ENCODE results near the gene NOTCH4.
"Not testable (repeated sequence)": the region's sequence is repeated elsewhere in the genome, so short reads cannot be mapped to it uniquely, and the experiment has no call there.

Gene NOTCH4

GRCh38 chr6:32189742-32190053, 34.2 kb downstream of the NOTCH4 start:
- H3K27me3 ChIP-seq (ENCODE audit: control insufficient read depth, insufficient read depth, low read length), result no peaks in the 10 kb centered on the region
- H3K36me3 ChIP-seq (ENCODE audit: control insufficient read depth, insufficient read depth, low read length), result peaks cover 3% of the 10 kb centered on the region
- H3K9ac ChIP-seq (ENCODE audit: low read length), result peak overlapping the region; percentile 6
- H3K27ac ChIP-seq (ENCODE audit: low read depth, low read length), result peak overlapping the region; percentile 92
- peaks cover 15% of the 10 kb centered on the region for H3K4me1 ChIP-seq (ENCODE audit: control insufficient read depth, insufficient read depth, low read length)
- peak overlapping the region; percentile 71 for H3K4me3 ChIP-seq (ENCODE audit: low read length)

- H3K27me3 ChIP-seq (ENCODE audit: control insufficient read depth, insufficient read depth, low read length), result no peaks in the 10 kb centered on the region
- H3K4me3 ChIP-seq (ENCODE audit: low read length), result peak overlapping the region; percentile 71
- H3K9ac ChIP-seq (ENCODE audit: low read length), result peak overlapping the region; percentile 6
- H3K27ac ChIP-seq (ENCODE audit: low read depth, low read length), result peak overlapping the region; percentile 92
- peaks cover 3% of the 10 kb centered on the region for H3K36me3 ChIP-seq (ENCODE audit: control insufficient read depth, insufficient read depth, low read length)
- H3K4me1 ChIP-seq (ENCODE audit: control insufficient read depth, insufficient read depth, low read length), result peaks cover 14% of the 10 kb centered on the region
Measured at GRCh38 chr6:32189069-32189741, 34.7 kb downstream of the NOTCH4 start.

GRCh38 chr6:32188381-32189068, 35.3 kb downstream of the NOTCH4 start:
- peak overlapping the region; percentile 92 for H3K27ac ChIP-seq (ENCODE audit: low read depth, low read length)
- peaks cover 3% of the 10 kb centered on the region for H3K36me3 ChIP-seq (ENCODE audit: control insufficient read depth, insufficient read depth, low read length)
- H3K4me1 ChIP-seq (ENCODE audit: control insufficient read depth, insufficient read depth, low read length), result peaks cover 14% of the 10 kb centered on the region
- H3K27me3 ChIP-seq (ENCODE audit: control insufficient read depth, insufficient read depth, low read length), result no peaks in the 10 kb centered on the region
- peak overlapping the region; percentile 25 for H3K9ac ChIP-seq (ENCODE audit: low read length)
- peak overlapping the region; percentile 71 for H3K4me3 ChIP-seq (ENCODE audit: low read length)

DNA sequence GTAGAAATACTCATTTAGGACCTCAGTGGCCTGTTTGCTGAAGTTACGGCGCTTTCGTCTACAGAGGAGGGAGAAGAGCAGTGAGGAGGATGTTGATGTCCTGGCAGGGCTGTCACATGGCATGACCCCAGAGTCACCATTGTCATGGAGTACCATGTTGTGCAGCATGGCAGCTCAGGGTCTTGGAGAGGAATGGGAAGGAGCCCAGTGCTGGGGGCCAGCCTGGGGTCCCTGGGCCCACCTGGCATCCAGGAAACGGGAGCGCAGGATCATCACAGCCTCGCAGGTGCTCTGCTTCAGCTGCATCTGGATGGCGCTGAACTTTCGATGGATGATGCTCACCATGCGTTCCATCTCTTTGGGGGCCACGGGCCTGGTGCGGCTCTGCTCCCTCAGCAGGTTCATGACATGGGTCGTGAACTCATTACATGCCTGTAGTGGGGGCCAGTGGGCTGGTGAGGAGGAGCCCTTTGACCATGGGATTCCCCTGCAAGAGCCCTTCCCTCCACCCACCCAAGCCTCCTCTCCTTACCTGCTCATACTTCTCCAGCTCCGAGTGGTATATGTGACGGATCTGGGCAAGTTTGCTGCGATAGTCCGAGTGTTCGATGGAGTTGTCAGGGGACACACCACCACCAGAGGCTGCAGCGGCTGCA, 36.0 kb downstream of the NOTCH4 start:
- Histone ChIP-seq H3K4me1 (ENCODE audit: control insufficient read depth, insufficient read depth, low read length) (peaks cover 14% of the 10 kb centered on the region), H3K36me3 (ENCODE audit: control insufficient read depth, insufficient read depth, low read length) (peaks cover 10% of the 10 kb centered on the region), H3K4me3 (ENCODE audit: low read length) (peak overlapping the region; percentile 71)
- H3K27ac ChIP-seq (ENCODE audit: low read depth, low read length); H3K27me3 ChIP-seq (ENCODE audit: control insufficient read depth, insufficient read depth, low read length); H3K9ac ChIP-seq (ENCODE audit: low read length): not testable (repeated sequence)

DNA sequence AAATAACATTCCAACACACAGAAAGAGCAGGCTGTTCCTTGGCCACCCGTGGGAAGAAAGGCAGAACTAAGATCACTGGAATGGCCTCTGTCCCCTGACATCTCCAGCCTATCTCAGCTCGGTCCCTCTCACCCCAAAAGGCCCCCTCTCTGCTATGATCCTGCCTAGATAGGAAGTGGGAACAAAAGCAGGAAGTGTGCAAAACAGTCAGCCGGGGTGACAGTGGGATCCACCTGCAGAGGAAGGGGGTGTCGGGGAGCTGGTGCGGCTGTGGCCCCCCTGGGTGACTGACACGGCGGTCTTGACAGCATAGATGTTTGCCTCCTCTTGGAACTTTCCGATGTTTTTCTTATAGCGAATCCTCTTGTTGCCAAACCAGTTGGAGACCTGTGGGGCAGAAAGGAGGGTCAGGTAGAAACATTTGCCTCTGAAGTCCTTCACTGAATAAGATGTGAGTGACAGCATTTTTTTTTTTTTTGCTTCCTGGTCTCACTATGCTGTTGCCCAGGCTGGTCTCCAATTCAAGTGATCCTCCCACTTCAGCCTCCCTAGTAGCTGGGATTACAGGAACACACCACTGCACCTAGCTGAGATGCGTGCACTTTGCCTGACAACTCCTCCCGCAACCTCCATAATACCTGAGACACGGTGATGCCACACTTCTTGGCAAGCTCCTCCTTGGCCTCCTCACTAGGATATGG, 36.7 kb downstream of the NOTCH4 start:
- peaks cover 14% of the 10 kb centered on the region for H3K4me1 ChIP-seq (ENCODE audit: control insufficient read depth, insufficient read depth, low read length)
- H3K27ac ChIP-seq (ENCODE audit: low read depth, low read length), result peak overlapping the region; percentile 76

DNA sequence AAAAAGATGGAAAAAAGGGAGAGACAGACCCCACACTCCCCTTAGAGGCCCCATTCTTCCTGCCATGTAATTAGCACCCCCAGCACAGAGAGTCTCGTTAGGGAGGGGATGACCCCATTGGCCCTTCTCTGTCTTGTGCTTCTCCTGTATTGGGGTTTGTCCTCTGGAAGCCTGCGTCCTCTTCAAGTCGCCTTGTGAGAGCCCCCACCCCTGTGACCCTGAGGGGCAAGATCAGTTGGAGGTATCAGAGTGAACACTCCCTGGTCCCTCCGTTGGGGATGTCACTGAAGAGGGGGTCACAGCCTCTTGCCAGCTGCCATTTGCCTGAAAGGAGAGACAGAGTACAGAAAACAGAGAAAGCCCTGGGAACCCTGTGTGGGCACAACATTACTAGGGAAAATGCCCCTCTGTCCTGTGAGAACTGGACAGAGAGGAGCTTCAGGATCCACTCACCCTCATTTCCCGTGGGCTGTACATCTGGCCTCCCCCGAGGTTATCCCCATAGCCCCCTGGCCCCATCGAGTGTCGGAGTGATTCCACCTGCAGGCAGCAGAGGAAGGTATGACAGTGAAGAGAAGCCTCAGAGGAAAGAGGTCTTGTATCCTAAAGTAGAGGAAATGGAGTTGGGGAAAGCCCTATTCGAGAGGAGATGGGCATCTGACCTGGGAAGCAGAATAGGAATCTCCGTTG, 37.6 kb downstream of the NOTCH4 start:
- not testable (repeated sequence) for H3K4me3 ChIP-seq (ENCODE audit: low read length); H3K9ac ChIP-seq (ENCODE audit: low read length); H3K27me3 ChIP-seq (ENCODE audit: control insufficient read depth, insufficient read depth, low read length)
- peak overlapping the region; percentile 76 for H3K27ac ChIP-seq (ENCODE audit: low read depth, low read length)
- peaks cover 12% of the 10 kb centered on the region for H3K36me3 ChIP-seq (ENCODE audit: control insufficient read depth, insufficient read depth, low read length)
- H3K4me1 ChIP-seq (ENCODE audit: control insufficient read depth, insufficient read depth, low read length), result peaks cover 14% of the 10 kb centered on the region

More for the DNA sequence above, 36.7 kb downstream of the NOTCH4 start:
- Histone ChIP-seq H3K4me3 (ENCODE audit: low read length) (peak overlapping the region; percentile 16), H3K9ac (ENCODE audit: low read length) (no peak overlapping the region), H3K27me3 (ENCODE audit: control insufficient read depth, insufficient read depth, low read length) (no peaks in the 10 kb centered on the region), H3K36me3 (ENCODE audit: control insufficient read depth, insufficient read depth, low read length) (peaks cover 11% of the 10 kb centered on the region)

GRCh38 chr6:32185681-32186131, 38.2 kb downstream of the NOTCH4 start:
- Histone ChIP-seq H3K36me3 (ENCODE audit: control insufficient read depth, insufficient read depth, low read length) (peaks cover 17% of the 10 kb centered on the region), H3K27ac (ENCODE audit: low read depth, low read length) (peak overlapping the region; percentile 76)
- not testable (repeated sequence) for H3K4me1 ChIP-seq (ENCODE audit: control insufficient read depth, insufficient read depth, low read length); H3K4me3 ChIP-seq (ENCODE audit: low read length); H3K27me3 ChIP-seq (ENCODE audit: control insufficient read depth, insufficient read depth, low read length); H3K9ac ChIP-seq (ENCODE audit: low read length)

DNA sequence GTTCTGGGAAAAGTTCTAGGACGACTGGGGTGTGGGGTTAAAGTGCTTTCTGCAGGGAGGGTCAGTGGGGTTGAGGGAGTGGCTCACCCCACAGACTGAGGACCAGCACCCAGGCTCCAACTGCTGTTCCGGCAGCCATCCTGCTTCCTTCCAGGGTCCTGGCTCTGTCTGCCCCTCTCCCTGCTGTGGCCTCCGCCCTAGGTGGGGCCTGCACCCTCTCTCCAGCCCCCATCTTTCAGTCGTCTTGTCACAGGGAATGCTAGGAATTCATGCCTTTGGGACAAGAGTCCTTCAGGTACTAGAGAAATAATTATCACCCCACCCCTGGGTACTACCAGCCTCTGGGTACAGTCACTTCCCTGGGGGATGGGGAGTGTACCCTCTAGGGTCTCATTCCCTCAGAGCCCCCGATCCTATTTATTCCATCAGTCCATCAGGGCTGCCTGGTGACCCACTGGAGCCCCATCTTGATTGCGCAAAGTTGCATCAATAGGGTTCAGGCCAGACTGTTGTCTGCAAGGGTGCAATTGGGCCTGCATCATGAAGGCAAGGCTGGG, 39.7 kb downstream of the NOTCH4 start, which contains the start of gene AGER:
TSS of gene AGER (minus strand) at position 170 of the 557 bp plus-strand sequence. CDS start at position 139, 31 bp downstream.
- H3K9ac ChIP-seq (ENCODE audit: low read length), result no peak within 1 kb of the TSS
- no peak within 1 kb of the TSS for H3K4me3 ChIP-seq (ENCODE audit: low read length)
- H3K4me1 ChIP-seq (ENCODE audit: control insufficient read depth, insufficient read depth, low read length), result peaks cover 12% of the 10 kb centered on the region
- H3K36me3 ChIP-seq (ENCODE audit: control insufficient read depth, insufficient read depth, low read length), result peaks cover 21% of the 10 kb centered on the region
- no peaks in the 10 kb centered on the region for H3K27me3 ChIP-seq (ENCODE audit: control insufficient read depth, insufficient read depth, low read length)
- H3K27ac ChIP-seq (ENCODE audit: low read depth, low read length), result peak within 1 kb of the TSS; percentile 37

- H3K4me3 ChIP-seq (ENCODE audit: low read length), result no peak overlapping the region
- H3K4me1 ChIP-seq (ENCODE audit: control insufficient read depth, insufficient read depth, low read length), result peaks cover 17% of the 10 kb centered on the region
- H3K9ac ChIP-seq (ENCODE audit: low read length), result no peak overlapping the region
- H3K36me3 ChIP-seq (ENCODE audit: control insufficient read depth, insufficient read depth, low read length), result peaks cover 21% of the 10 kb centered on the region
- H3K27me3 ChIP-seq (ENCODE audit: control insufficient read depth, insufficient read depth, low read length), result no peaks in the 10 kb centered on the region
- H3K27ac ChIP-seq (ENCODE audit: low read depth, low read length), result no peak overlapping the region
Measured at GRCh38 chr6:32183483-32184083, 40.3 kb downstream of the NOTCH4 start.

DNA sequence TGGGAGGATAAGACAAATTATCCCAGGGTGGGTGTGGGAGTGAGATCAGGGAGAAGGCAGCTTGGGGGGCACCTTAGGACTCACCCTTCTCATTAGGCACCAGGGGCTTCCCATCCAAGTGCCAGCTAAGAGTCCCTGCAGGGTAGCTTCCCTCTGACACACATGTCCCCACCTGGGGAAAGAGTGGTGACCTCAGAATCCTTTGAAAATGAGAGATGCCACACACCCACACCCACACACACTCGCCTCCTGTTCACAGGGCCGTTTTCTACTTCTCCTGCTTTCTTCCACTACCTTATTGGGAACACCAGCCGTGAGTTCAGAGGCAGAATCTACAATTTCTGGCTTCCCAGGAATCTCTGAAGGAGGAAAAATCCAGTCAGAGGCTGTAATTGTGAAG, 40.8 kb downstream of the NOTCH4 start:
- no peak overlapping the region for H3K27ac ChIP-seq (ENCODE audit: low read depth, low read length)
- peaks cover 14% of the 10 kb centered on the region for H3K4me1 ChIP-seq (ENCODE audit: control insufficient read depth, insufficient read depth, low read length)
- peaks cover 21% of the 10 kb centered on the region for H3K36me3 ChIP-seq (ENCODE audit: control insufficient read depth, insufficient read depth, low read length)
- no peak overlapping the region for H3K9ac ChIP-seq (ENCODE audit: low read length)
- H3K4me3 ChIP-seq (ENCODE audit: low read length), result no peak overlapping the region
- H3K27me3 ChIP-seq (ENCODE audit: control insufficient read depth, insufficient read depth, low read length), result no peaks in the 10 kb centered on the region

DNA sequence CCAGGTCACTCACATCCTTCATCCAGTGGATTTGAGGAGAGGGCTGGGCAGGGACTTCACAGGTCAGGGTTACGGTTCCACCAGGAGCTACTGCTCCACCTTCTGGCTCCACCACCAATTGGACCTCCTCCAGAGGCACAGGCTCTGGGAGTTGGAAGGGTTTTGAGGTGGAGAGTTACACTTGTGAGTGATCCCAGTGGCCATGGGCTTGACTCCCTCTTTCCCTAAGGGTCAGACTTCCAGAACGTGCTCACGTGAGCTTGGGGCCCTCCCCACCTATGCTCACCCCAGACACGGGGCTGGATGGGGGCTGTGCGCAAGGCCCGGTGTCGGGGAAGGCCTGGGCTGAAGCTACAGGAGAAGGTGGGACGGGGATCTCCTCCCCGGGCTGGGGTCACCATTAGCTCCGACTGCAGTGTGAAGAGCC, 41.3 kb downstream of the NOTCH4 start:
- Histone ChIP-seq H3K27ac (ENCODE audit: low read depth, low read length) (no peak overlapping the region), H3K9ac (ENCODE audit: low read length) (no peak overlapping the region), H3K4me1 (ENCODE audit: control insufficient read depth, insufficient read depth, low read length) (peaks cover 14% of the 10 kb centered on the region), H3K36me3 (ENCODE audit: control insufficient read depth, insufficient read depth, low read length) (peaks cover 19% of the 10 kb centered on the region), H3K27me3 (ENCODE audit: control insufficient read depth, insufficient read depth, low read length) (no peaks in the 10 kb centered on the region), H3K4me3 (ENCODE audit: low read length) (no peak overlapping the region)

All from rectal smooth muscle tissue (tissue), 1 donor.